HepG2 (cell line): Measurements from ENCODE around the gene EFCAB8. TPM values are rescaled to one million over a fixed set of nuclear protein-coding genes. Genes with fewer than 3 reads are reported as not detected.
A peak's percentile ranks its signal among the peaks of the same experiment; 100 is the strongest.

Experiments
- ARID5B ChIP-seq: IDR thresholded peaks from 2 replicates; pipeline ENCODE4 v1.4.0; 2020; ENCODE audit warnings: mild to moderate bottlenecking, missing genetic modification reagents
- ESRRA ChIP-seq: sonication (generic); formaldehyde crosslinking; IDR thresholded peaks from 2 replicates; pipeline ENCODE4 v1.5.1; 2020; ENCODE audit warnings: mild to moderate bottlenecking, low read depth, missing genetic modification reagents
- GMEB2 ChIP-seq: IDR thresholded peaks from 2 replicates; pipeline ENCODE4 v1.6.1; 2016; ENCODE audit warnings: missing biosample characterization, missing genetic modification reagents, low read depth
- MIXL1 ChIP-seq: IDR thresholded peaks from 2 replicates; pipeline ENCODE4 v1.6.1; 2016
- NONO ChIP-seq, 2 experiments: fragments of 450-650 bp in 1 of 2; sonication (generic) in 1 of 2; formaldehyde crosslinking in 1 of 2; IDR thresholded peaks in 1 of 2; conservative IDR thresholded peaks in 1 of 2; 2 replicates each; pipeline versions ENCODE4 v1.6.1 to v1.8.0; 2017 to 2022; ENCODE audit warnings: mild to moderate bottlenecking in 1 of 2, missing genetic modification reagents in 1 of 2, moderate library complexity in 1 of 2
- PRDM10 ChIP-seq: sonication (generic); formaldehyde crosslinking; IDR thresholded peaks from 2 replicates; pipeline ENCODE4 v1.4.0; 2020; ENCODE audit warnings: low read depth, missing genetic modification reagents
- SOX13 ChIP-seq, 3 experiments: fragments of 450-650 bp in 1 of 3; sonication (generic) in 1 of 3; formaldehyde crosslinking in 1 of 3; IDR thresholded peaks in 2 of 3; conservative IDR thresholded peaks in 1 of 3; 2 replicates each; pipeline versions ENCODE4 v1.5.0 to v1.6.1; 2016 to 2020; ENCODE audit warnings: antibody characterized with exemption in 1 of 3, mild to moderate bottlenecking in 1 of 3, missing compliant biosample characterization in 1 of 3, missing genetic modification reagents in 1 of 3, moderate library complexity in 1 of 3
- STAT5B ChIP-seq: sonication (generic); formaldehyde crosslinking; IDR thresholded peaks from 2 replicates; pipeline ENCODE4 v1.4.0; 2020; ENCODE audit warnings: missing genetic modification reagents
- ZFP82 ChIP-seq: sonication (generic); formaldehyde crosslinking; IDR thresholded peaks from 2 replicates; pipeline ENCODE4 v1.5.1; 2020; ENCODE audit warnings: mild to moderate bottlenecking, missing genetic modification reagents, borderline replicate concordance
- ZNF101 ChIP-seq: sonication (generic); formaldehyde crosslinking; IDR thresholded peaks from 2 replicates; pipeline ENCODE4 v1.4.0; 2020; ENCODE audit warnings: mild to moderate bottlenecking, low read depth, missing genetic modification reagents, borderline replicate concordance
- ZNF574 ChIP-seq: sonication (generic); formaldehyde crosslinking; IDR thresholded peaks from 2 replicates; pipeline ENCODE4 v1.4.0; 2020; ENCODE audit warnings: missing genetic modification reagents
- ZNF577 ChIP-seq: sonication (generic); formaldehyde crosslinking; IDR thresholded peaks from 2 replicates; pipeline ENCODE4 v1.4.0; 2020; ENCODE audit warnings: mild to moderate bottlenecking, low read depth, missing genetic modification reagents, borderline replicate concordance
- ZNF749 ChIP-seq: sonication (generic); formaldehyde crosslinking; IDR thresholded peaks from 2 replicates; pipeline ENCODE4 v1.8.0; 2022; ENCODE audit warnings: mild to moderate bottlenecking, missing genetic modification reagents, moderate library complexity, borderline replicate concordance
- polyA plus RNA-seq, 8 experiments: library from polyadenylated mRNA; depleted of rRNA in 3 of 8; stranded (reverse) in 7 of 8; unstranded in 1 of 8; fragments of >200 nt; fragmentation: Illumina TruSeq in 4 of 8; extraction: Trizol in 4 of 8; gene quantifications; 2 replicates each; pipeline versions ENCODE4 v1.2.1 to v1.2.3, GENCODE V29; 2011 to 2016; ENCODE audit warnings: low read depth in 4 of 8, missing spikeins in 1 of 8, mixed read lengths in 1 of 8; ENCODE audit not compliant: insufficient read depth in 1 of 8
- total RNA-seq, 5 experiments: library from RNA; depleted of rRNA; stranded (reverse); fragments of >200 nt; fragmentation: Illumina TruSeq; extraction: Trizol; gene quantifications; 2 replicates each; pipeline ENCODE4 v1.2.3, GENCODE V29; 2016; ENCODE audit warnings: low read depth in 1 of 5

EFCAB8 gene
- total and polyA plus RNA-seq, 2 of the 13 experiments (the other 11 are each of a cell fraction or from before 2014, with no cell fraction given): 0.15 to 0.22 TPM

GRCh38 chr20:33007376-33008335, 148.9 kb downstream of the EFCAB8 start, which contains the start of gene BPIFB2 (continued):
- TF ChIP-seq ZFP82 (CRISPR knock-in tag) (peak; percentile 99), SOX13 (IDR thresholded peaks at IDR 0.05) (peak; percentile 79), SOX13 (CRISPR knock-in tag; conservative IDR thresholded peaks at IDR 0.05 in 1 of 2, IDR thresholded peaks at IDR 0.05 in 1 of 2) (peak in 1 of 2 experiments; percentile 79; a peak in 3 of 4 replicates), GMEB2 (CRISPR knock-in tag) (no peak), ZNF749 (CRISPR knock-in tag) (no peak; the same call in none of the 2 replicates), ZNF101 (CRISPR knock-in tag) (peak; percentile 74; the same call in 1 of the 2 replicates), ZNF574 (CRISPR knock-in tag) (peak; percentile 91), NONO (IDR thresholded peaks at IDR 0.05) (no peak), NONO (CRISPR knock-in tag; conservative IDR thresholded peaks at IDR 0.05) (peak; percentile 91; the same call in 1 of the 2 replicates), ARID5B (CRISPR knock-in tag) (peak; percentile 91), ZNF577 (CRISPR knock-in tag) (peak; percentile 77), MIXL1 (CRISPR knock-in tag) (no peak), PRDM10 (peak; percentile 77; the same call in 1 of the 2 replicates), ESRRA (CRISPR knock-in tag) (peak; percentile 89), STAT5B (no peak)
